WTC11 (cell line): ENCODE data around the gene DPP10.

Source experiments
- CTCF ChIP-seq: fragments of 200-600 bp; IDR thresholded peaks from 2 replicates; pipeline ENCODE4 v1.8.0; 2022; ENCODE audit warnings: antibody characterized with exemption
- ELF4 ChIP-seq: sonication (generic); formaldehyde crosslinking; IDR thresholded peaks from 2 replicates; pipeline ENCODE4 v1.8.1; 2022; ENCODE audit warnings: low read depth, mild to moderate bottlenecking, moderate library complexity, missing genetic modification reagents
- FOXJ3 ChIP-seq: sonication (generic); formaldehyde crosslinking; IDR thresholded peaks from 2 replicates; pipeline ENCODE4 v1.9.0; 2021; ENCODE audit warnings: missing genetic modification reagents, mild to moderate bottlenecking, borderline replicate concordance
- FOXP1 ChIP-seq: sonication (generic); formaldehyde crosslinking; IDR thresholded peaks from 2 replicates; pipeline ENCODE4 v1.8.0; 2022; ENCODE audit warnings: missing genetic modification reagents, mild to moderate bottlenecking, moderate library complexity, borderline replicate concordance
- GABPB1 ChIP-seq: sonication (generic); formaldehyde crosslinking; IDR thresholded peaks from 2 replicates; pipeline ENCODE4 v1.8.1; 2023; ENCODE audit warnings: mild to moderate bottlenecking, missing genetic modification reagents
- MAX ChIP-seq: sonication (generic); formaldehyde crosslinking; IDR thresholded peaks from 2 replicates; pipeline ENCODE4 v1.8.0; 2022; ENCODE audit warnings: mild to moderate bottlenecking, missing genetic modification reagents
- NFYB ChIP-seq: sonication (generic); formaldehyde crosslinking; conservative IDR thresholded peaks from 2 replicates; pipeline ENCODE4 v1.8.0; 2022; ENCODE audit warnings: low read depth, missing genetic modification reagents
- TCF7 ChIP-seq: sonication (generic); formaldehyde crosslinking; IDR thresholded peaks from 2 replicates; pipeline ENCODE4 v1.8.0; 2022; ENCODE audit warnings: mild to moderate bottlenecking, low read depth, missing genetic modification reagents, moderate library complexity
- USF2 ChIP-seq: sonication (generic); formaldehyde crosslinking; IDR thresholded peaks from 2 replicates; pipeline ENCODE4 v1.8.1; 2023; ENCODE audit warnings: mild to moderate bottlenecking, missing genetic modification reagents, moderate library complexity
- ZNF512 ChIP-seq: sonication (generic); formaldehyde crosslinking; IDR thresholded peaks from 2 replicates; pipeline ENCODE4 v1.8.1; 2022; ENCODE audit warnings: missing genetic modification reagents, borderline replicate concordance

- TF ChIP-seq CTCF (no peak), FOXJ3 (CRISPR knock-in tag) (no peak), USF2 (CRISPR knock-in tag) (no peak), GABPB1 (CRISPR knock-in tag) (no peak), ZNF512 (CRISPR knock-in tag) (no peak), FOXP1 (no peak), MAX (CRISPR knock-in tag) (no peak), NFYB (CRISPR knock-in tag) (no peak), TCF7 (no peak), ELF4 (CRISPR knock-in tag) (no peak)
Observed at GRCh38 chr2:115542331-115542730, 1099.9 kb downstream of the DPP10 start.
